GM18867 (cell line): ENCODE data around the gene TNFRSF8.
"Not testable (repeated sequence)": the region's sequence is repeated elsewhere in the genome, so short reads cannot be mapped to it uniquely, and the experiment has no call there.

ENCODE experiments used
- ATAC-seq: cut with Tn5 transposase; IDR thresholded peaks from one replicate; pipeline ENCODE4 v1.9.1; 2021; ENCODE audit warnings: mild to moderate bottlenecking, moderate library complexity; ENCODE audit not compliant: unreplicated experiment

The TNFRSF8 gene

DNA sequence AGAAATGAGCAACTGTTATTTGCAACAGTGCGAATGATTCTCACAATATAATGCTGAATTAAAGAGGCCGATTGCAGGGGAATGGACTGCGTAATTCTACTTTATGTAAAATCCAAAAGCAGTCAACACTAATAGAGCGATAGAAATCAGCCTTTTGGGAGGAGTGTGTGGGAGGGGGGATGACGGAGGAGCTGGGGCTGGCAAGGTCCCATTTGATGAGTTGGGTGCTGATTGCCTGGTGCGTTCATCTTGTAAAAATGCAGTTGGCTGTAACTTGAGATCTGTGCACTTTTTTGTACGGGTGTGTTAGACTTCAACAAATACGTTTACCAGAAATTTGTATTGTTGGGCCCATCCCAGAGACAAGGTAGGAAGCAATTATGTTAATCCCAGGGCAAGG lies 20.7 kb downstream of the TNFRSF8 start:
- ATAC-seq, result no peak

DNA sequence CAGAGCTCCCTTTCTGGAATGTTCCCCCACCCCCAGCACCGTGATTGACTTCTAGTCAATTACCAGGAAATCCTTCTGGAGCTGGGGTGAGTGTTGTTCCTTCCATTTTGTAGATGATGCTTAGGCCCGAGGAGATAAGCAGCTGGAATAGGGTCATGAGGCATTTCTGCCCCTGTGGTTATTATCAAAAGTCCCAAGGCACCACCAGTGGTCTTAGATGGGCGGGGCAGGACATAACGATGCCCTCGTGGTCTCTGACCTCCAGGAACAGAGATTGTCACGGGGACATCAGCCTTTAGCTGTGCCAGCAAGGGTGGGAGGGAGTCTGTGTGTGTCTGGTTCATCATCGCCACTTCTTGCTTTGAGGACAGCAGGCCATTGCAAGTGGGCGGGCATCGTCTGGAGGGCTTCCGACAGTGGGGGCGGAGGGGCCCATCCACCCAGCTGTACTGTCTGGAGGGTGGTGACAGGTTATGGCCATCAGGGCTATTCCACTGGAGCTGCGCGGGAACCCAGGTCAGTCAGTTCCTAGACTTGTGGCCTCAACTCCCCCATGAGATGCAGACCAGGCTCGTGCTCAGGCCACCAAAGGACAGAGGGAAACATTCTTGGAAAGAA lies 22.6 kb downstream of the TNFRSF8 start:
- no peak for ATAC-seq

DNA sequence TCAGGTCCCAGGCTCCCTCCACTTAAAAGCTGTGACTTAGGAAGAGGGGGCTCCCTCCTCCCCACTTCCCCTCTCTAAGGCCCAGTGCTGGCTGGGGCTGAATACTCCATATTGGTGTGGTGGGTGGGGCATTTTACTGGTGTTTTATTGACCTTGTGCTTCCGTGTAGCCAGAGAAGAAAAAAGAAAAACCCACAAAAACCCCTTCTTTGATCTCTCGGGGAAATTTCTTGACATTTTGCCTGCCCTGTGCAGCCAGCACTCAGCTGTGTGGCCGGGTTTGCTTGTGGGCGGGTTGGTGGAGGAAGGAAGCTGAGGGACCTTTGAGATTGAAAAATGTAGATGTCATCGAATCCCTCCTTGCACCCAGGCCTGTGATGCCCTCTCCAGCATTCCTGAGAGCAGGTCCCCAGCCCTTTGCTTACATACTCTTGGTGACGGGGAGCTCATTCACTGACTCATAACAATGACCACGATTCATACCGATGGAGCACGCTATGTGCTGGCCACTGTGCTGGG lies 24.8 kb downstream of the TNFRSF8 start:
- ATAC-seq, result no peak

DNA sequence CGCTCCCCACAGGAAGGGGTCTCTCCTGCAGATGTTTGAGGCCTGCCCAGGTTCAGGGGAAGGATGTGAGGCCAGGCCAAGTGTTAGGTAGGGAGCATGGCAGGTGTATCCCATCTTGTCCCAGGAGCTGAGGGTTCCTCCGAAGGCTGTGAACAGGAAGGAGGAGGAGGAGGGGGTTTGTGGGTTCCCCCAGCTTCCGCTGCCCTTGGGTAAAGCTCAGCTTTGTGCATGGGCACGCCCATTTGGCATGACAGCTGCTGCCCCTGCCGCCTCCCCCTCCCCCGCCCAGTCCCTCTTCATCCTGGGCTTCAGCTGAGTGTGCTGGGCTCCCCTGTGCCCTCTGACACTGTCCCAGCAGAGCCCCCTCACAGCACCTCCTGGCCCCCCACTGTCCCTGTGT lies 25.5 kb downstream of the TNFRSF8 start:
- ATAC-seq, result no peak

DNA sequence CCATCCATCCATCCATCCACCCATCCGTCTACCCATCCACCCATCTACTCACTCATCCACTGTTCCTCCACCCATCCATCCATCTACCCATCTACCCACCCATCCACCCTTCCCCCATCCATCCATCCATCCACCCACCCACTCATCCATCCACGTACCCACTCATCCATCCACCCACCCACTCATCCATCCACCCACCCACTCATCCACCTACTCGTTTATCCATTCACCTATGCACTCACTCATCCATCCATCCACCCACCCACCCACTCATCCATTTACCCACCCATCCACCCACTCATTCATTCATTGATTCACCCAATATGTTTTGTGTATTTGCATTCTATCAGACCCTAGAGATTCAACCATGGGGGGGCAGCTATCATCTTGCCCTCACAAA lies 27.2 kb downstream of the TNFRSF8 start:
- no peak for ATAC-seq

DNA sequence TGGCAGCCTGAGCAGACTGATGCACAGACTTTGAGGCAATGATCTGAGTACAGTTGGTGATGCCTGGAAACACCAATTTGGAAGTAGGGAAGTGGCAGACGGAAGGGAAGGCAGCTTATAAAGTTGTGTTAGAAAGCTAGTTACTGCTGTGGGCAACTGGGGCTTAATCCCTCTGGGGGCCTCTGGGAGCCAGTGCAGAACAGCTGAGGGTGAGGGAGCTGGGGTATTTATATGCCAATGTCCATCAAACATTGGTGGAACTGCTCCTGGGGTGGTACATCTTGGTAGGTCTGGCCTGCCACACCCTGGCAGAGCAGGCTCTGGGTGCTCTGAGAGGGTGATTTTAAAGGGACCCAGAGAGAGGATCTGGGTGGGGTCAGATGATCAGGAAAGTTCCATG lies 28.1 kb downstream of the TNFRSF8 start:
- ATAC-seq, result no peak

DNA sequence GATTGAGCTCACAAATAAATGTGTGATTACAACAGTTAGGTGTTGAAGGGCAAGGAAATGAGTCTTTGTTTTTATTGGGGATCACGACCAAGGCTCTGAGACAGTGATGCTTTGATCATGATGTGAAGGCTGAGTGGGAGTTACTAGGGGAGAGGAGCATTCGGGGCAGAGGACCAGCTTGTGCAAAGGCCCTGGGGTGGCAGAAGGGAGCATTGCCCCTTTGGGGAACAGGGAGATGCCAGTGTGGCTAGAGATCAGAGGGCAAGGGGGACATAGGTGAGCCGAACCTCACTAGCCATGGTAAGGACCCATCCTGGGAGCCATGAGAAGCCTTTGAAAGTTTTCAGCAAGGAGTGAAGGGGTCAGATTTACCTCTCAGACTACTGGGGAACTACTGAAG lies 31.1 kb downstream of the TNFRSF8 start:
- ATAC-seq, result no peak

DNA sequence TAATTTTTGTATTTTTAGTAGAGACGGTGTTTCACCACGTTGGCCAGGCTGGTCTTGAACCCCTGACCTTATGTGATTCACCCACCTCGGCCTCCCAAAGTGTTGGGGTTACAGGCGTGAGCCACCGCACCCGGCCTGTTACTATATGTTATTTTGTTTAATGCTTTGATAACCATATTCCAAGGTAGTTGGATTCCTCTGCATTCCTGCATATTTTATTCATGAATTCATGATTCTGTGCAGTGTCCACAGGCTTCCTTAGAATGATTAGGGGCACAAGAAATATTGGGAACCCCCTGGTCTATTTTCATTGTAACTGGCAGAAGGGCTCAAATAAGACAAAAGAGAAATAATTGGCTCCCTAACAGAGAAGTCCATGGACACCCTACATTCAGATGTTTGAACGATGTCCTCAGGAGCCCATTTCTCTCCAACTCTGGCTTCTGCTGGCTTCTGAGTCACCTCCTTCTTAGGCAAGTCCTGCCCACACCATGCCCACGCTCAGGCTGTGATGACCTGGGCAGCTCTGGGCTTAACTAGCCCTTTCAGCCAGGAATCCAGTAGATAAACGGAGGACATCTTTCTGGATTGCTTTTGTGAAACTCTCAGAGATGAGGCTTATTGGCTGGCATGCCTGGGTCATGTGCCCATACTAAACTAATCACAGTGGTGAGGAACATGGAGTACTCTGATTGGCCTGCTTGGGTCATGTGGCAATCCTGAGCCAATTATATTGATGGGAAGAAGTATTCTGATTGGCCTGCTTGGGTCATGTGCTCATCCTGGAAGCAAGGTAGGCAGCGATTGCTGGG lies 32.6 kb downstream of the TNFRSF8 start:
- no peak for ATAC-seq

DNA sequence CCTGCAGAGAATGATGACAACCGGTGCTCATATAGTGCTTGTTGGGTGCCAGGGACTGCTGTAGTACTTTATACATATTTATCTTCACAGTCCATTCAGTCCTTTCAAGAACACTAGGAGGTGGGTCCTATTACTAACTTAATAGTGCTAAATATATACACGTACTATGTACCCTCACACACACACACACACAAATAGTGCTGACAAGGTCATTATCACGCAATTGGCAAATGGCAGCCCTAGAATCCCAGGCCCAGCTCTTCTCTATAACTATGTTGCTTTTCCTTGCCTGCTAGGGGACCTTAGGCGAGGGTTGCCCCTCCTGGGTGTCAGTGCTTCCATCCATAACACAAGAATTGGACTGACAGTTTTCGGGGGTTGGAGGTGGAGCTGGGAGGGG lies 33.5 kb downstream of the TNFRSF8 start:
- ATAC-seq, result no peak

DNA sequence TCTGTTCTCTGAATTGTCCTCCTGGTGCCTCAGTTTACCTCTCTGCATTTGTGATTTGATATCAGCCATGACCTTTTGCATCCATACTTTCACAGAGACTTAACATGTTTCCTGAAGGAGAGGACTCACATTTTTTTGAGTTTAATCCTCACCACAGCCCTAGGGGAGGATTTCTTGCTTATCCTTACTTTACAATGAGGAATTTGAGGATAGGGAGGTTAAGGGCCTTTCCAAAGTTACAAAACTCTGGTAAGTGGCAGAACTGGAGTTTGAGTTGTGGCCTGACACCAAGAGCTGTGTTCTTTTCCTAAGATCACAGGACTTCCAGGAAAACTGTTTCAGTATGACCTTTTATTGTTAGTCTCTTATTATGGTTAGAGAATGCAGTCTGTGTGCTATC lies 34.2 kb downstream of the TNFRSF8 start:
- no peak for ATAC-seq

DNA sequence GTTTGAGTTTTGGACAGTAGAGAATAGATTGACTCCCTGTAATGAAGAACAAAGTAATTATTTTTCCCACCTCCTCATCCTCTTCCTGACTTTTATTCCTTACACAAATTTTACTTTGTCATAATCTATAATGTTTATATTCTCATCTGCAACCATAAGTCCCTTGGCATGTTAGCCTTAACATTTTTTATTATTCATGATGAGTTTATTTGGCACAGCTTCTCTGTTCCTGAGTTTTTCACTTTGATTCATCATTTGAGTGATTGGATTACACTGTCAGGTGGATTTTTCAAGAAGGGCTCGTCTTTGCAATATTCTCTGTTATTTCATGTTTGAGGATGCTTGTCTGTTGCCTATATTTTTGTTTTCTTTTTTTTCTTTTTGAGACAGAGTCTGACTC lies 35.7 kb downstream of the TNFRSF8 start:
- no peak for ATAC-seq

DNA sequence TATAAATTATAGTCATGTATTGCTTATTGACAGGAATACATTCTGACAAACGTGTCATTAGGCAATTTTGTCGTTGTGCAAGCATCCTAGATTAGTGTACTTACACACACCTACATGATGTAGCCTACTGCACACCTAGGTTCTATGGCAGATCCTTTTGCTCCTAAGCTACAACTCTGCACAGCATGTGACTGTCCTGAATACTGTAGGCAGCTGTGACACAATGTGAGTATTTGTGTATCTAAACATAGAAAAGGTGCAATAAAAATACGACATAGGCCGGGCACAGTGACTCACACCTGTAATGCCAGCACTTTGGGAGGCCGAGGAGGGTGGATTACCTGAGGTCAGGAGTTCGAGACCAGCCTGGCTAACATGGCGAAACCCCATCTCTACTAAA lies 36.5 kb downstream of the TNFRSF8 start:
- no peak for ATAC-seq

DNA sequence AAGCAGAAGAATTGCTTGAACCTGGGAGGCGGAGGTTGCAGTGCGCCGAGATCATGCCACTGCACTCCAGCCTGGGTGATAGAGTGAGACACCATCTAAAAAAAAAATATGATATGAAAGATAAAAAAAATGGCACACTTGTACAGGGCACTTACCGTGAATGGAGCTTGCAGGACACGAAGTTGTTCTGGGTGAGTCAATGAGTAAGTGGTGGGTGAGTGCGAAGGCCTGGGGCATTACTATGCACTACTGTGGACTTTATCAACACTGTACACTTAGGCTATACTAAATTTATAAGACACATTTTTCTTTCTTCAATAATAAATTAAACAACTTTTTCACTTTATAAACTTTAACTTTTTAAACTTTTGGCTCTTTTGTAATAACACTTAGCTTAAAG lies 37.0 kb downstream of the TNFRSF8 start:
- no peak for ATAC-seq

DNA sequence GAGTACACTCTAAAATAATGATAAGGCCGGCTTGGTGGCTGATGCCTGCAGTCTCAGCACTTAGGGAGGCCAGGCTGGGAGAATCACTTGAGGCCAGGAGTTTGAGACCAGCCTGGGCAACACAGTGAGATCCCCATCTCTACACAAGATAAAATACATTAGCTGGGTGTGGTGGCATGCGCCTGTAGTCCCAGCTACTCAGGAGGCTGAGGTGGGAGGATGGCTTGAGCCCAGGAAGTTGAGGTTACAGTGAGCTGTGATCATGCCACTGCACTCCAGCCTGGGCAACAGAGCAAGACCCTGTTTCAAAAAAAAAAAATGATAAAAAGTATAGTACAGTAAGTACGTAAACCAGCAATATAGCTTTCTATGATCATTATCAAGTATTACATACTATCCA lies 38.0 kb downstream of the TNFRSF8 start:
- not testable (repeated sequence) for ATAC-seq

DNA sequence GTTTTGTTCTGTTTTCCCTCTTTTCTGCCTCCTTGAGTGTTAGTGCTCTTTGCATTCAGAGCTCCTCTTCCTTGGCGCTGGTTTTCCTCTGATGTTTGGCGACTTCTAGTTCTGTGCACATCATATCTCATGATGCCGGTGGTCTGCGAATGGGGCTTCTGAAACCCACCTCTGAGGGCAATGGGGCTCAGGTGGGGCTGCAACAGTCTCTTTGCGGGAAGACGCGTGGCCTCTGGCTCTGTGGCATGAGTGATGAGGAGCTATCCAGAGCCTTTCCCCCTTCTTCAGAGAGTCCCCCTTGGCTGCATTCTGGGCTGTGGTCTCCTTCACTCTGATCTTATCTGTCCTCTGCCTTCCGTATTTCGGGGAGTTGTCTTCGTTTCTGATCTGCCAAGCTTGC lies 39.0 kb downstream of the TNFRSF8 start:
- no peak for ATAC-seq

DNA sequence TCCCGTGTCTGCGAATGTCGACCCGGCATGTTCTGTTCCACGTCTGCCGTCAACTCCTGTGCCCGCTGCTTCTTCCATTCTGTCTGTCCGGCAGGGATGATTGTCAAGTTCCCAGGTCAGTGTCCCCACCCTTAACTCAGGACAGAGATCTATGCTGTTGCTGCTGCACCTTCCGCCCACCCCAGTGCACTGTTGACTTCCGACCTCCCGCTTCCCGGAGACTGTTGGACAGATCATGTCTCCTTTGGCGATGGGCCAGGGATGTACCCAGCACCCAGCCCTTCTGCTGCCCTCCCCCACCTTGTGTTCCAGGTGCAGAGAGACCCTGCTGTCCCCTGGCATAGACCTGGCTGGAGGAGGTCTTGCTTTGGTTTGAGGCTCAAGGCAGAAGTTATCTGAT lies 41.3 kb downstream of the TNFRSF8 start:
- no peak for ATAC-seq

DNA sequence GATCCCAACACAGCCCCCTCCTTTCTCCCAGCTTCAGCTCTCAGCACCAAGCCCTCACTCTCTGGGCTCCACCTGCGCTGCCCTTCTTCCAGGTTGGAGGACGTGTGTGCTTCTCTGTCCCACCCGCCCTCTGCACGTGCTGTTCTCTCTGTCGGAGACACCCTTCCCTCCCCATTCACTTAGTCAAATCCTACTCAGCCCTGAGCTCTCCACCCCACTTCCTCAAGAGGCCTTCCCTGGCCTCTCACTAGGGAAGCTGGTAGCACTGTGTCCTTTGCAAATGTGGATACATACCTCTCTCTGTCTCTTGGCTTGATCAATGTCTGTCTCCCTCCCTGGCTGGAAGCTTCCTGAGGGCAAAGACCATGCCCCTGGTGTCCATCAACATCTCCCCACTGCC lies 43.0 kb downstream of the TNFRSF8 start:
- ATAC-seq, result no peak

DNA sequence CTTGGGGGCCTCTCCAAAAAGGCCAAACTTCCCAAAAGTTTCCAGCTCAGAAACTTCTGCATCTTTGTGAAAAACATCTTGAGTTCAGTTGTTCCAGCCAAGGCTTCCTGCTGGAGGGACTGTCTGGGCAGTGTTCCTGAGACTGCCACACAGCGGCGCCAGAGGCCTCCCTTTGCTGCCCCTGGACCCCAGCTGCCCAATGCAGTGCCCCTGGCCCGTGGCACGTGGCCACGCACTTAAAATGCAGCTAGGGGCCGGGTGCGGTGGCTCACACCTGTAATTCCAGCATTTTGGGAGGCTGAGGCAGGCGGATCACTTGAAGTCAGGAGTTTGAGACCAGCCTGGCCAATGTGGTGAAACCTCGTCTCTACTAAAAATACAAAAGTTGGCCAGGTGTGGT lies 43.8 kb downstream of the TNFRSF8 start:
- ATAC-seq, result not testable (repeated sequence)

DNA sequence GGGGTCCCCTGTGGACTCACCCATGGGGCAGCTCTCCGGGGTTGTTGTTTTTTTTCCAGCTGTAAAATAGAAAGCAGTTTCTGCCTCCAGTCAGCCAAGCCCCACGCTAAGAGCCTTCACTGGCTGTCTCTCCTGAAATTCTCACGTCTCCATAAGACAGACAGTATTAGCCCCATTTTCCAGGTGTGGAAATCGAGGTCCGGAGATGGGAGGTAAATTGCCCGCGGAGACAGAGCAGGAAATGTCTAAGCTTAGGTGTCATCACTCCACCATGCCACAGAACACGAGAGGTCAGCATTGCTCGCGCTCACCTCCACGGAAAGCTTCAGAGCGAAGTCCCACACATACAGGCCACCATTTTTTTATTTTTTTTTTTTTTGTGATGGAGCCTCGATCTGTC lies 44.6 kb downstream of the TNFRSF8 start:
- no peak for ATAC-seq

DNA sequence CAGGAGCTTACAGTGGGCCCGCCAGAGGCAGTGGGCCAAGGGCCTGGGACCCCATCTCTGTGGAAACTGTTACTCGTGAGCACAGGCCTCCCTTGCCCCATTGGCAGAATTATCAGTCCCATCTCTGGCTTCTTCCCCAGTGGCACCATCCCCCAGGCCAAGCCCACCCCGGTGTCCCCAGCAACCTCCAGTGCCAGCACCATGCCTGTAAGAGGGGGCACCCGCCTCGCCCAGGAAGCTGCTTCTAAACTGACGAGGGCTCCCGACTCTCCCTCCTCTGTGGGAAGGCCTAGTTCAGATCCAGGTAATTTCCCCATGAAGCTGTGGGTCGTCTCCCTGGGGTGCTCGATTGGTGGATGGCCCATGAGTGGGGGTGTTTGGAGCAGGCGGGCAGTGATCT lies 46.8 kb downstream of the TNFRSF8 start:
- ATAC-seq, result no peak

DNA sequence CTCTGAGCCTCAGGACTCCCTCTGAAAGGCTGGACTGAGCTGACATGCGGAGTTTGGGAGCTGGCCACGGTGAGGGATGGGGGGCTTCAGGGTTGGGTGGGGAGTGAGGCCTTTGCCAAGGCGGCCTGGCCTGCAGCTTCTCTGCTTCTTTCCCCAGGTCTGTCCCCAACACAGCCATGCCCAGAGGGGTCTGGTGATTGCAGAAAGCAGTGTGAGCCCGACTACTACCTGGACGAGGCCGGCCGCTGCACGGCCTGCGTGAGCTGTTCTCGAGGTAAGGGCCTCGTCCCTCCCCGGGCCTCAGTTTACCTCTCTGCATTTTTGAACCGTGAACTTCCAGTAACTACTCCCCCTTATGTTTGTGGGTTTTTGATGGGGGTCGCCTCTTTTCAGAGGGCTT lies 48.6 kb downstream of the TNFRSF8 start:
- no peak for ATAC-seq

DNA sequence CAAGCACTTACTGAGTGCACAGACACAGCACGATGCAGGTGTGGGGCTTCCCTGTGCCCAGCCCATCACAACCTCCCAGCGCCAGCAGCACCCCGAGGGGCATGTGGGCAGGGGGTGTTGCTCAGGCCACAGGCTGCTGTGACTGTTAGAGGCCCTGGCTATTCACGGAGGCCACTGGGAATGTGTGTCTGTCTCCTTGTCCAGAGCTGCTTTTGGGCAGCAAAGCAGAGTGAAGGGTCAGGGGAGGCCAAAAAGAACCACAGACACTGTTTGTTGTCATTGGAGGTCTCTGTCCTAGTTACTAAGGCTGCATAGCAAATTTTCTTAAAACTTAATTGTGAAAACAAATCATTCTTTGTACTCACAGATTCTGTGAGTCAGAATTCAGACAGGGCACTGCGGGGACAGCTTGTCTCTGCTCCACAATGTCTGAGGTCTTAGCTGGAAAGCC lies 49.6 kb downstream of the TNFRSF8 start:
- ATAC-seq, result no peak
